ENCODE data around the gene MT1H.

- TF ChIP-seq CTCF (IDR thresholded peaks at IDR 0.05) = no peak
- TF ChIP-seq EP300 (IDR thresholded peaks at IDR 0.05) = no peak
- TF ChIP-seq POLR2A (IDR thresholded peaks at IDR 0.05) = no peak
Measured at GRCh38 chr16:56710181-56710737, 40.6 kb downstream of the MT1H start.
